ENCODE results near the gene HEATR1.
"Not testable (repeated sequence)": the region's sequence is repeated elsewhere in the genome, so short reads cannot be mapped to it uniquely, and the experiment has no call there.

HEATR1 gene, protein sequence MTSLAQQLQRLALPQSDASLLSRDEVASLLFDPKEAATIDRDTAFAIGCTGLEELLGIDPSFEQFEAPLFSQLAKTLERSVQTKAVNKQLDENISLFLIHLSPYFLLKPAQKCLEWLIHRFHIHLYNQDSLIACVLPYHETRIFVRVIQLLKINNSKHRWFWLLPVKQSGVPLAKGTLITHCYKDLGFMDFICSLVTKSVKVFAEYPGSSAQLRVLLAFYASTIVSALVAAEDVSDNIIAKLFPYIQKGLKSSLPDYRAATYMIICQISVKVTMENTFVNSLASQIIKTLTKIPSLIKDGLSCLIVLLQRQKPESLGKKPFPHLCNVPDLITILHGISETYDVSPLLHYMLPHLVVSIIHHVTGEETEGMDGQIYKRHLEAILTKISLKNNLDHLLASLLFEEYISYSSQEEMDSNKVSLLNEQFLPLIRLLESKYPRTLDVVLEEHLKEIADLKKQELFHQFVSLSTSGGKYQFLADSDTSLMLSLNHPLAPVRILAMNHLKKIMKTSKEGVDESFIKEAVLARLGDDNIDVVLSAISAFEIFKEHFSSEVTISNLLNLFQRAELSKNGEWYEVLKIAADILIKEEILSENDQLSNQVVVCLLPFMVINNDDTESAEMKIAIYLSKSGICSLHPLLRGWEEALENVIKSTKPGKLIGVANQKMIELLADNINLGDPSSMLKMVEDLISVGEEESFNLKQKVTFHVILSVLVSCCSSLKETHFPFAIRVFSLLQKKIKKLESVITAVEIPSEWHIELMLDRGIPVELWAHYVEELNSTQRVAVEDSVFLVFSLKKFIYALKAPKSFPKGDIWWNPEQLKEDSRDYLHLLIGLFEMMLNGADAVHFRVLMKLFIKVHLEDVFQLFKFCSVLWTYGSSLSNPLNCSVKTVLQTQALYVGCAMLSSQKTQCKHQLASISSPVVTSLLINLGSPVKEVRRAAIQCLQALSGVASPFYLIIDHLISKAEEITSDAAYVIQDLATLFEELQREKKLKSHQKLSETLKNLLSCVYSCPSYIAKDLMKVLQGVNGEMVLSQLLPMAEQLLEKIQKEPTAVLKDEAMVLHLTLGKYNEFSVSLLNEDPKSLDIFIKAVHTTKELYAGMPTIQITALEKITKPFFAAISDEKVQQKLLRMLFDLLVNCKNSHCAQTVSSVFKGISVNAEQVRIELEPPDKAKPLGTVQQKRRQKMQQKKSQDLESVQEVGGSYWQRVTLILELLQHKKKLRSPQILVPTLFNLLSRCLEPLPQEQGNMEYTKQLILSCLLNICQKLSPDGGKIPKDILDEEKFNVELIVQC (N-terminal part only)

DNA sequence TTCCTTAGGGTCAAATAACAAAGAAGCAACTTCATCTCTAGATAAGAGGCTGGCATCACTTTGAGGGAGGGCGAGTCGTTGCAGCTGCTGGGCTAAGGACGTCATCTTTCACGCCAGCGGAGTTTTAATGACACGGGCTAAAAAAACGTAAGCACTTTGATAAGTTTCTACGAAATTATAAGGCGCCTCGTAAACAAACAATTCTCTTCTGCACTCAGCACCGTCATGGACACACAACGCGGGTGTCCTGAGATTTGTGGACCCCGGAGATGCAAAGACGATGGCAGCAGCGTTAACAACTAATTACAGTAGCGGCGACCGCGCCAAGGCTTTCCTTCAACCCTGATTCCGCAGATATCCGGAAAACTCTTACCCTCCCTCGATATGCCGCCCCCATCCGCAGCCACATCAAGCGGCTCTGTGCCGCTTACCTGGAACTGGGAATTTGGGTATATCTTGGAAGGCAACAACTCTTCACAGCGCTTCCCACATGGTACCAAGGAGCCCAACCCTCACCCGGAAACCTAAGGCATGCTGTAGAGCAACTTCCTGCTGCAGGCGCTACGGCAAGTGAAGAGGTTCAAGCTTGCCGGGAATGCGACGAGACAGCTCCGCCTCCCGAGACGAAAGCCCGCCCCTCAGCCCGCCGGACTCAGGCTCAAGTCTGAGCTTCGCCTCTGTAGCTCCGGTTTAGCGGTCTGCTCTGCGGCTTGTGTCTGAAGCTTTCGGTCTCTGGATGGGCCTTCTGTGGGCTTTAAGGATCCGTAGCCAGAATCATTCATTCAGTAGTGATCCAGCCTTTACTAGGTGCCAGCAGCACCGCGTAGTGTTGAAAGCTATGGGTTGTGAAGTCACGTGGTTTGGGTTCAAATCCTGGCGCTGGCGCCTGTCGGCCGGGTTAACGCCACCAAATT is at the start of gene HEATR1:
Gene HEATR1 (minus strand): TSS at position 526 of the 914 bp plus-strand sequence. CDS start 421 bp downstream, at position 105.
- peak; percentile 60 to 80 (median 67) for DNase-seq (ENCODE audit: low read depth in 3 of 3, low spot score in 1 of 3)

DNA sequence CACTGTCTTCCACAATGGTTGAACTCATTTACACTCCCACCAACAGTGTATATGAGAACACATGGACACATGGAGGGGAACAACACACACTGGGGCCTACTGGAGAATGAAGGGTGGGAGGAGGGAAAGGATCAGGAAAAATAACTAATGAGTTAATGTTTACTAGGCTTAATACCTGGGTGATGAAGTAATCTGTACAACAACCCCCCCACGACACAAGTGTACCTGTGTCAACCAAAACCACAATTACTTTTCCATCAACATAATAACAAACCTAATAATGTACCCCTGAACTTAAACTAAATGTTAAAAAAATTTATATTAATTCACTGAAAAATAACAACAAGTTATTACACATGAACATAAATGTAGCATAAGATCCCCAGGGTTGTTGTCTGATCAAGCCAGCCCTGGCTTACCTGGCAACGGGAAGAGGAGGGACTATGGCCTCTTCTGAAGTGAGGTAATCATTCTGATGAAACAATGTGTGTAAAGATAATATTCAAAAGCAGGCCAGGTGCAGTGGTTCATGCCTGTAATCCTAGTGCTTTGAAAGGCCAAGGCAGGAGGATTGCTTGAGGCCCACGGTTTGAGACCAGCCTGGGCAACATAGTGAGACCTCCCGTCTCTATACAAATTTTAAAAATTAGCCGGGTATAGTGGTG is 40.8 kb upstream of the HEATR1 start:
- no peak for DNase-seq (ENCODE audit: low read depth in 3 of 3, low spot score in 1 of 3)

DNA sequence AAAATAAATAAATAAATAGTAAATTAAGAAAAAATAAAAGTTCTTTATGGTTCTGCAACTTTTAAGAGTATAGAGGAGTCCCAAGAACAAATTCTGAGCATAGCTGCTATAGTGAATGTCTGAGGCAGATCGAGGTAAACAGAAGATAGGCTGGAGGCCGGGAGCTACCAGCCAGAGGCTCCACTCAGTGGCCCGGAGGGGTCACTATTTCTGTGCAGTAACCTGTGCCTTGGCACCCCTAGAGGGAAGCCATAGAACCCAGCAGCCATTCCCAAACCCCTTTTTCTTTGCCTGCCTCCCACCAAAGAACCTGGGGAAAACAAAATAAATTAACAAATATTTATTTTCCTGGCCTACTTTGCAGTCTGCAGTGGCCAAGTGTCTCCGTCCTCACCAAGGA is 38.4 kb upstream of the HEATR1 start:
- no peak for DNase-seq (ENCODE audit: low read depth in 3 of 3, low spot score in 1 of 3)

DNA sequence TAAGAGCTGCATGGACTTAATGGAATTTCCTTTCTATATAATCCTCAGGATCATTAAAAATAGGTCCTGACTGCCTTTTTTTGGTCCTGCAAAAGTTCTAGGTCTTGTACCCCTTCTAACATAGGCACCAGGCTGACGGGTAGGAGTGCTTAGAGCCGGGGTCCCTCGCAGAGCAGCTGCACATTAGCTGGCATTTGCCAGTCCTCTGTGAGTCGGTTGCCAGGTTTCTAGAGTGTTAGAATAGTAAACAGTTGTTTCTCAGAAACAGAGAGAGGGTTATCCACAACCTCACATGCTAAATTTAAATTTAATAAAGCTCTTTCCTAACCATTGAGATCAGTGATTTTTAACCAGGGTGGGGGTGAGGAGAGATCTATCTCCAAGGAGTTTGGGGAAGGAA is 35.4 kb upstream of the HEATR1 start:
- DNase-seq (ENCODE audit: low read depth in 3 of 3, low spot score in 1 of 3), result no peak

DNA sequence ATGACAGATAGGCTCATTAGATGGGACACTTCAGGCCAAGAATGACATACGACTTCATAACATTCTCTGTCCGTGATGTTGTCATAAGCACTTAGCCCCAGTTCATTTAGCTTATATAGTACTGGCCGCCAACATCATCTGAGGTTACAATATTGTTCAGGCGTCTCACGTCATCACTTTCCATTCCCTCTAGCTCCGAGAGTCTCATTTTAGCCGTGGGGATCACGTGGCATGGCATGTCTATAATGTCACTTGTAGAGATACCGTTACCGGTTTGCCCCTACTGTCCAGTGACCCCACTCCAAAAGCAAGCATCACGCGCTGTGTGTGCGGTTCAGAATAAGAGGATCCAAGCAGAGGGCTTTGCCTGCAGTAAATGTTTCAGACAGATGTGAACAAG is 34.6 kb upstream of the HEATR1 start:
- DNase-seq (ENCODE audit: low read depth in 3 of 3, low spot score in 1 of 3), result no peak

DNA sequence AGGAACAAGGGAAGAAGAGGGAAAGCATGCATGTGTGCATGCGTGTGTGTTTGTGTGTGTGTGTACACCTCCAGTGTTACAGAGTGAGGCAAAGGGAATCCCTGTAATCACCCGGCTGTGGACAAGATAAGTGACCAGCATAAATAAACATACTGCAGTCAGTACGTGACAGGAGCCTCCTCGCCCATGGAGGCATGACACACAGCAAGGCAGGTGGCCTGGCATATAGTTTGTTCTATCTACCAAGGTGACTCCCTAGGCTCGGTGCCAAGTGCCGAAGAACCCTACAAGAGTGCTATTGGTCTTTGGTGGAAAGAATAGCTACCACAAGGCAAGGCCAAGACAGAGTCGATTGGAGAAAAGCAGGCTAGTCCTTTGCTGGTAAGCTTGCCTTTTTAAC is 31.7 kb upstream of the HEATR1 start:
- no peak for DNase-seq (ENCODE audit: low read depth in 3 of 3, low spot score in 1 of 3)

DNA sequence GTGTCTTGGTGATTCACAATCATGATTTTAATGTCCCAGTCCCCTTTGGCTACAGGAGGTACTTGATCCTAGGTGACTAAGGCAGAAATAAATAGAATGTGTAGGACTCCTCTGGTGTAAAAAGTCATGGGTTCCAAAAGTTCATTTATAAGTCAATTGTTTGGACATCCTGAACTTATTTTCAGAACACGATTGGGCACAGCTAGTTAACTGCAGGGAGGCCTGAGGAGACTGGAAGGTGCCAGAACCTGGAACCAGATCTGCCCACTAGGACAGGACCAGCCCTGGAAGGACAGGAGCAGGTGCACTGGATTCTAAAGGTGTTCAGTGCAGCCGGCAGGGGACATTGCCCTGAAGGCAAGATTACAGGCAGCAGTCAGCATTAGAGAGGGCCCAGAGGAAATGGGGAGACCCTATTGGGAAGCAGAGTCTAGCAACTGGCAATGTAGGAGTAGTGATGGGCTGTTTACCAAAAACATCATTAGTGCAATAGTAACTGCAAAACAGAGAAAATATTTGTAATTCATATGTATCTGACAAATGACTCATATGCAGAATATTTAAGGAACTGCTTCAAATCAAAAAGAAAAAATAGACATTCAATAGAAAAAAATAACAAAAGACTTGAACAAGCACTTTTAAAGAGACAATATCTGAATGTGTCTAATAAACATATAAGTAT is 23.6 kb upstream of the HEATR1 start:
- DNase-seq (ENCODE audit: low read depth in 3 of 3, low spot score in 1 of 3), result no peak

DNA sequence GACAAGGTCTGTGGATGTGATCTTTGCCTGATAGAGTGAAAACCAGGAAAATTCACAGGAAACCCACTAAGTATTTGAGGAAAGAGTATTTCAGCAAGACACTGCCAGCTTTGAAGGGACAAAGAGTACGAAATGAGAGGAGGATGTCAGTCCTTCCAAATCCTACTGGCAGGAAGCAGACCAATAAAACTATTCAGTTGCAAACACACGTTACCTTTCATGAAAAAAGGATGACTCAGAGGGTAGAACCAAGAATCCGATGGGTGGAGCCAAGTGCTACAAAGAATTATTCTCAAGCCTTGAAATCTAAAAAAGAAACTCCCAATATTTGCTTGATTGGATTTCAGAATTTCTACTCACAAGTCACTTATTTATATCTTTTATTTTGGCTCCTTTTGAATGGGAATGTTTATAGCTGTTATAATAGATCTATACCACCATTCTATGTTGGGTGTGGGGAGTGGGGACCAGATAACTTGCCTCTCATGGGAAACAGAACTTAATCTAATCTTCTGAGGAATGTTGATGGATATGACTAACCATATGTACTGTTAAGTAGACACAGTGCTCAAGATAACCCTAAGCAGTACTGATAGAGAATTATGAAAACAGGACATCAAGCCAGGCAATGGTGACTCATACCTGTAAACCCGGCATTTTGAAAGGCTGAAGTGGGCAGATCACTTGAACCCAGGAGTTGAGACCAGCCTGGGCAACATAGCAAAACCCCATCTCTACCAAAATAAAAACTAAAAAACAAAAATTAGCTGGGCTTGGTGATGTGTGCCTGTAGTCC is 19.3 kb upstream of the HEATR1 start:
- DNase-seq (ENCODE audit: low read depth in 3 of 3, low spot score in 1 of 3), result no peak

DNA sequence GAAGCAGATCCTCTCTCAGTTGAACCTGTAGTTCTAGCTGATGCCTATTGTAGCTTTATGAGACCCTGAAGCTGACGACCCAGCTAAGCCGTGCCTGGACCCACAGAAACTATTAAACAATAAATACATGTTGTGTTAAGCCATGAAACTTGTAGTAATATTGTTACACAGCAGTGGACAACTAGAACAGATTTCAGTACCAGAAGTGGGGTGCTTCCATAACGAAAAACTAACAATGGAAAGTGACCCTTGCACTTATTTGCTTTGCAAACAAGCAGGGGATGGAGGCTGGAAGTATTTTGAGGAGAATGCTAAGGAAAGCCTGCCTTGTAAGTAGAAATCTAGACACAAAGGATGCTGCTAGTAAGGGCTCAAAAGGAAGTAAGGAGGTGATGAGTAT is 18.1 kb upstream of the HEATR1 start:
- DNase-seq (ENCODE audit: low read depth in 3 of 3, low spot score in 1 of 3), result no peak

DNA sequence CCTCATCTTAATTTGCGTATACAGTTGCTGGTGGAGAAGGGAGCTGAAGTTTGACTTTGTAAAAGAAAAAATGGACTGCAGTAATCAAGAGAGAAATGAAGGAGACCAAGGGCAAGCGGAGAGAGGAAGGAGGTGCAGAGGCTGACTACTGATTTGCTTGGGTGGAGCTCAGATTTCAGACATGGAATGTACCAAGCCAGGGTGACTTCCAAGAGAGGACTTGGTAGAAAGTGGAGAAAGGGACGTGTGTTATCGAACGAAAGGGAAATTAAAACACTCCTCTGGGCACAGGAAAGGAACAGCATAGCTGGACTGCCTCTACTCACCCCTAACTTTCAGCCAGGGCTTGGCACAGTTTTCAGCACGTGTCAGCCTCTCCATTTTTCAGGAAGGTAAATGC is 15.1 kb upstream of the HEATR1 start:
- DNase-seq (ENCODE audit: low read depth in 3 of 3, low spot score in 1 of 3), result no peak

DNA sequence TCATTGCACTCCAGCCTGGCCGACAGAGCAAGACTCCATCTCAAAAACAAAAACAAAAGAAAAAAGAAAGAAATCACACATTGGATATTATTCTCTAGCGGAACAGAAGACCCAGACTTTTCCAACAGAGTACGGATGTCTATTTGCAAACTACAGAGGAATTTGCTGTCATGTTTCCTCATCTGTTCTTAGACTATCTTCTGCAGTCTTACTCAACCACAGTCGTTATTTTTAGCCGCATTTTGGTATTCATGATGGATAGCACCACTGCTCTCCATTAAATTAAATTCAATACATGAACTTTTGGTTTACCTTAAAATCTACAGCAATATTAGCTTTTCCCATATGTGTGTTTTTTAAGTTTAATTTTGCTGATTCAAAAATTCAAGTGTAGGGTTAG is 14.2 kb upstream of the HEATR1 start:
- no peak for DNase-seq (ENCODE audit: low read depth in 3 of 3, low spot score in 1 of 3)

DNA sequence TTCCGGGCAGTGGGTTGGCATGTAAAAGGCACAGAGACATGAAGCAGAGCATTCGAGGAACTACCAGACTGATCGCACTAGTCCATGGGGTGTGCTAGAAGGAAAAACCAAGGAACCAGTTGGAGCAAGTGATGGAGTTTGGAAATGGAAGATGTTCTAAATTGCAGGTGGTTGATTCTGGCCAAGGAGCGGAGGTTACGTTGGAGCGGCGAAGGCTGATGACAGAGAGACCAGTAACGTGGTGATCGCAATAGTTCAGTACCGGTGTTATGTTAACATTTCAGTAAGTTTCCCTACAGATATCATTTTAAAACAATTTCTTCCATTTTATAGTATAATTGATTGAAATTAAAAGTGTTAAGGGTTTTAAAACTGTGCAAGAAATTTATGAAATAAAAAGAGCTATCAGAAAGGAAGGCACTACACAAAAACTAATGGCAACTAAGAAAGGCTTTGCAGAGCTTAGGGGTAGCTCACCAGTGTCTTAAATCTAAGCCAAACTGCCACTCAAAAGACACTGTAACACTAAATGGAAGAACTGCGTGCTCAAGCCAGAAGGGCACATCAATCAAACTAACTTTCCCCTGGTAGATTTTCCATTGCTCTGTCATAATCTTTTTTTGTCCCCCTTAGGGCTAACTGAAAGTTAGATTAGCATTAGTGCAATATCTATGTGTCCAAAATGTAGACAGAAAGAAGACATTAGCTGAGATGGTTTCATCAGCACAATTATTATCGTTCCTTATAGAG is 11.3 kb upstream of the HEATR1 start:
- DNase-seq (ENCODE audit: low read depth in 3 of 3, low spot score in 1 of 3), result no peak

DNA sequence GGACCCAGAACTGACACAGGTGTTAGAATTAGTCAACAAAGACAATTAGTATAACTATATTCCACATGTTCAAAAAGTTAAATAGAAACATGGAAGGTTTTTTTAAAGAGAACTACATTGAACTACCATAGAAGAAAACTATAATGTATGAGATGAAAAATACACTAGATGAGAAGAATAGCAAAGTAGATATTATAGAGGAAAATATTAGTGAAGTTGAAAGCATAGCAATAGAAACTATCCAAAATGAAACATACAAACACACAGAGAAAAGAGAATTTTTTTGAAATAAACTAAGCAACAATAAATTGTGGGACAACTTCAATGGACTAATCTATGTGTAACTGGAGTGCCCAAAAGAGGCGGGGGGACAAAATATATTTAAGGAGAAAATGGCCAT is 8.0 kb upstream of the HEATR1 start:
- DNase-seq (ENCODE audit: low read depth in 3 of 3, low spot score in 1 of 3), result no peak

DNA sequence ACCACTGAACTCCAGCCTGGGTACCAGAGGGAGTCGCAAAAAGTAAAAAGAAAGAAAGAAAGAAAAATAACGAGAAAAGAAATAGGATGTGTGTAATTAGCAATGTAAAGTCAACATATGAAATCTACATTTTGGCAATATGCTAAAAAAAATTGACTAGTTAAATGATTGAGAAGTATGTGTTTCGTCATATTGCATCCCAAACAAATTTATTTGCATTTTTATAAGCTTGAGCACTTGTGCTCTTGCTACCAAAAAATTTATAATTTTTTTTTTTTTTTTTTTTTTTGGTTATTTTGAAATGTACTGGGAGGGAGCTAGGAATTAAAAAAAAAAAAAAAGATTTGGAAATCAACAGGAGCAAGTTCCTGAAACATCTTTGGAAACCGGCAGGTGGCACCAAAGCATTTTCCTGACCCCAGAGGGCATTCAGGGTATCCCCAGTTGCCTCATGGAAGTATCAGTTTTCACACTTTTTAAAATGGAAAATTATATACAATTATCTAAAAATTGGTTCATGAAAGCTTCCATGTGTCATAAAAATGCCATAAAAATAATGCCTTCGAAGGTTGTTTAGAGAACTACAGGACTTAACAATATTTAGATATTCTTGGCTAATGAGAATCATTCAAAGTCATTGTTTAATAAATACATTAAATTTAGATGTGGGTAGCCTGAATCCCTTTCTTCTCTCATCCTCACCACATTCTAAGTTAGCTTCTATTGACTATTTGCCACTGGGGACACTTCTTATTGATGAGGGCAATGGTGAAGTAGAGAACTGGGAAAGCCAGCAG is 4.8 kb upstream of the HEATR1 start:
- DNase-seq (ENCODE audit: low read depth in 3 of 3, low spot score in 1 of 3), result no peak

DNA sequence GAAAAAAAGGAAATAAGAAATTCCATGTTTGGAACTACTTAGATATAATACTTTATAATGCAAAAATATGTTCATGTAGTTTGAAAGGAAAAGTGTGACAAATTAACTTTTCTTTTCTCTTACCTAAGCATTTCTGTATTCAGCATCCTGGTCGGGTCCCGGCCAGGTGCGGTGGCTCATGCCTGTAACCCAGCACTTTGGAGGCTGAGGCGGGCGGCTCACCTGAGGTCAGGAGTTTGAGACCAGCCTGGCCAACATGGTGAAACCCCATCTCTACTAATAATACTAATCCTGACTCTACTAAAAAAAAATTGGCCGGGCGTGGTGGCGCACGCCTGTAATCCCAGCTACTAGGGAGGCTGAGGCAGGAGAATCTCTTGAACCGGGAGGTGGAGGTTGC is 3.3 kb upstream of the HEATR1 start:
- DNase-seq (ENCODE audit: low read depth in 3 of 3, low spot score in 1 of 3), result not testable (repeated sequence)

DNA sequence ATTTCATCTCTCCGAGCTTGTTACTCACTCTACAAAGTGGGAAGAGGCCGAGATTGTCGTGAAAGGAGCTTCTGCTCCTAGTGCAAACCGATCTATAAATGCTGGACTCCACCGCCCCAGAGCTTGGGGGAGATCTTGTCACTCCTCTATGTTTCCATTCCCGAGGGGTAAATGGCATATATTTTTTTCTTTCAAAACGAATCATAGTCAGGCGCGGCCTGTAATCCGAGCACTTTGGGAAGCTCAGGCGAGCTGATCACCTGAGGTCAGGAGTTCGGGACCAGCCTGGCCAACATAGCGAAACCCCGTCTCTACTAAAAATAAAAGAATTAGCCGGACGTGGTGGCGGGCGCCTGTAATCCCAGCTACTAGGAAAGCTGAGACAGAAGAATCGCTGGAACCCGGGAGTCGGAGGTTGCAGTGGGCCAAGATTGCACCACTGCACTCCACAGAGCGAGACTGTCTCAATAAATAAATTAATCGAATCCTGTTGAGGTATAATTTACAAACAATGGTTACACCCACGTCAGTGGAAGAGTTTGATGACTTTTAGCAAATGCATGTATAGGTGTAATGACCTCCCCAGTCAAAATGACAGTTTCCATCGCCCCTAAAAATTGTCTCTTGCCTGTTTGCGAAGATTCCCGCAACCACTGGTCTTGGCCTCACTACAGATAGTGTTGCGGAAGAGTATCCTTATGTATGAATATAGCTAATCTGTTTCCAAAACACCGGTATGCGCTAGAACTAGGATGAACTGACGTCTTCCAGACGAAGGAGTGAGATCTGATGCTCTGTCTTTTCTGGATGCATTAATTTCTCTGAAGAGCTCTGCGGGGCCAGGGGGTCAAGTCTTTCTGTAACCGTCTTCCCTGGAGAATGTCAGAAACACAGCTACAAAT is 840 bp upstream of the HEATR1 start:
- DNase-seq (ENCODE audit: low read depth in 3 of 3, low spot score in 1 of 3), result no peak

Data from stimulated activated CD4-positive, alpha-beta T cell treated with anti-CD3 and anti-CD28 coated beads, TNF-alpha, amount 100 ng/mL, for 1 hour (primary cell).